ENCODE results near the gene CD180.

The CD180 gene

DNA sequence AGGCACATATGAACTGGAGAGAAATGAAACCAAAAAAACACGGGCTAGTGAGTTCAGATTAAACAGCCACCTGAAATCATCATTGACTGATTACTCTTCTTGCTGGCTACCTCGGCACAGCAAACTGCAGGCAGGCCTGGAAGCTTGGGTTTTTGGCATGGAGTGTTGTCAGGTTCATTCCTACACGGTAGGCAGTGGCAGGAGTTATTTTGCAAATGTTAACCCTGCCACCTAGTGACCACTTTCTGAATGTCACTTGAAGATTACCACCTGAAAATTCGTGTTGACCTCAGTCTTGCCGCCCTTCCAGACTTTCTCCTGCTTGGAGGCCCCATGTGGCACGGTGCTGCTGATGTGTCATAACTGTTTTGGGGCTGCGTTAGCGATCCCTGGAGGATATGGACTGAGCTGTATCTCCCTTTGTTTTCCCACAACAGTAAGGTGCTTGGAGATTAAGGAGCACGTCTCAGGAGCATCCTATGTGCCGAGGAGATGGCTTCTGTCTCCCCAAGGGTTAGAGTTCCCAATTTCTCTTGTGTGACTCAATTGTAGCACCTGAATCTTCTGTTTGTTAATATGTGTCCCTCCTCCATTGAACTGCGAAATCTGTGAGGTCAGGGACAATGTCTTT, 12.7 kb upstream of the CD180 start:
- peak; percentile 29 for DNase-seq

DNA sequence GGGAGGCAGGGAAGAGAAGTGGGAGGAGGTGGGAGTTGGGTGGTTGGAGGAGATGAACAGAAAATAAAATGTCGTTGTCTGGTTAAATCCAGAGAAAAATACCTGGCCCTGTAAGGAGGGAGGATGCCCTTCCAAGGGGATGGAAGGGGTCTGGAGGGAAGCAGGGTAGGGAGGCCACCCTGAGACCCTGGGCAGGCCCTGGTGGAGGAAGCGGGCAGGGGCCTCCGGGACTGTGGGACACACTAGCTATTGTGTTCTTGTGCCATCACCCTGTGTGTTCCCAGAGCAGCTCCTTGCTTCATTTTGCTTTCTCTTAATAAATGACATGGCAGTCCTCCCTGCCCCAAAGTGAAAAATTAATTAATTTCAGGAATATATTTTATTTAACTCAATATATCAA, 11.8 kb upstream of the CD180 start:
- DNase-seq: no peak

DNA sequence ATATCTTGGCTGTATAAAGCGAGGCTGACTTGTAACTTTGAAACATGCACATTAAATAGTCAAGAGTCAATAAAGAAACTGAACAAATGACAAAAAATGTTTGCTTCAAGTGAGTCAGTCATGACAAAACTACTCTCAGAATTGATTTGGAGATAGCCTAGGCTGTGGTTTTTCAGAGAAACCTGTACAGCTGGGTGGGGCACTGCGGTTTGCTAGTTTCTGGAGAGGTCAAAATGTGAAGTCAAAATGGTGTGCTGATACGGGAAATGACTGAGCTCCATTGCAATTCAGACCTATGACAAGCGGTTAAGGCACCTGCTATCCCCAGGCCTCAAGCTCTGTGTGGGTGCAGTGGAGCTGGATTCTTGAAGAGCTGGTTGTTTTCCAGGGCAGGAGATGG, 10.3 kb upstream of the CD180 start:
- DNase-seq: no peak

DNA sequence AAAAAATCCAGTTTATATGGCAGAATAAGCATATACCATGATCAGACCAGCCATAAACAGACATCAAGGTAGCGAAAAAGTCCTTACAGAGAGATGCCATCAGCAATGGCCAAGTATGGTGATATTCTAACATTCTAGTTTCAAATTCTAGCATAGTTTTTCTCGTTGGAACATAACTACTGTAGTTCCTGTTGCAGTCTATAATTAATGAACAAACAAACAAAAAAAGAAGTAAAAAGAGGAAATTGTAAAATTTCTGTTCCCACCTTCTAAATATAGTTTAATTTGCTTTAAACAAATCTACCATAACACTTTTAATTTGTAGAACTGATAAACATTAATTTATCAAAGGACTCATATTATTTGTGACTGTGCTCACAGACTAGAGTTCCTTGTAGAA, 9.9 kb upstream of the CD180 start:
- no peak for DNase-seq

DNA sequence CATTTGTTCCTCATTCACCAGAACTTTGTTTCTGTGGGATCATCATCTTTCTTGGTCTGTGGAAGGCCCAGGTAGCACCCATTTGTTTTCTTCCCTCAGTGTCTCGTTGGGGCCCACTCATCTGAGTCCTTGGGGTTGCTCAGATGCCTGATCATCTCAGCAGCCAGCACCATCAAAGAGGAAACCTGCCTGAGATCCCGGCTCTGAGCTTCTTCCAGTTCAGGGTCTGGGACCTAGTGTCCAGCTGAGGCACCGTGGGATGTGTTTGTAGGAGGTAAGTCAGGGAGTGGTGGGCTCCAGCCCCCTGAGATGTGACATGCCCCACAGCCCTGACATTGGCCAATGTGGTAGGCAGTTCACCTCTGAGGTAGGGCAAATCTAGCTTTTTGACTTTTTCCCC, 9.4 kb upstream of the CD180 start:
- DNase-seq: no peak

DNA sequence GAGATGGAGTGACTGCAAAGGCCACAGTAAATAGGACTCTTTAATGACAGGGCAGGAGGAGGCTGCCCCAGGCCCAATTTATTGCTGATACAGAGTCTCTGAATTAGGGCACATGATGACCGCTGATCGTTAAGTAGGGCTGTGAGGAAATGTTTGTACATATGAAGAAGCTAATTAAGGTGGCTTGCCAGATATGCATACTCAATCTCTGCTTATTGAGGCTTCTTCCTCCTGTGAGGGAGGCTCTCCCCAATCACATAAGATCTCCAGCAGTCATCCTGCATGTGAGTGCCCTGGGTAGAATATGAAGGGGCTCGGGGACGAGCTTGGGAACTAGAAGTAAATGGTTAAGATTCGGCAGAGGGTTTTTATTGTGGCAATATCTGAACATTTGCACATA, 8.2 kb upstream of the CD180 start:
- no peak for DNase-seq

DNA sequence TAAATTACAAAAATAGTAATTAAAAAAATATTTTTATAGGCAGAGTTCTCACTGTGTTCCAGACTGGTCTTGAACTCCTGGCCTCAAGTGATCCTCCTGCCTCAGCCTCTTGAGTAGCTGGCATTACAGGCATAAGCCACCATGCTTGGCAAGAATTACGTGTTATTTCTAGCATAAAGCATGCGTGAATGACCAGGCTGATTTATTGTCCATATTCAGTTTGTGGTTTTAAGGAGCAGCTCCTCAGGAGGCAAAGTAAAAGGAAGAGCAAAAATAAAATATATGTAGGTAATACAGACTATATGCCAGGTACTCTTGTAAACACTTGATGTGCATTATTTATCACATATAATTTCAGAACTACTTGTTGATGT, 7.1 kb upstream of the CD180 start:
- no peak for DNase-seq

DNA sequence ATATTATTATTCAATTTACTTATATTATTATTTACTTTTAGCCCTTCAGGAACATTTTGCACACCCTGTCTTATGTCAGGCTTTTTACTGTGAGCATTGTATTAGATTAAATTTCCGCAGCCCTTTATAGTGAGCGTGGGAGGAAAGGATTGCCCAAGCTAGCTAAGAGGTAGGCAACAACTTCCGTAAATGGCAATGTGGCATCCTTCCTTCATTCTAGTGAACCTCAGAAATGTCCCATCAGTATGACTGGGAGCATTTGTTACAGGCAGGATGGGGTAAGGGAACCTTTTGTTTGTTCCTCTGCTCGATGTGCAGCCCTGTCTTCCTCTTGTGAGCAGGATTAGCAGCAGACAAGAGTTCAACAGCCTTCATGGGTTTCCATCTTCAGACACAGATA, 6.2 kb upstream of the CD180 start:
- no peak for DNase-seq

DNA sequence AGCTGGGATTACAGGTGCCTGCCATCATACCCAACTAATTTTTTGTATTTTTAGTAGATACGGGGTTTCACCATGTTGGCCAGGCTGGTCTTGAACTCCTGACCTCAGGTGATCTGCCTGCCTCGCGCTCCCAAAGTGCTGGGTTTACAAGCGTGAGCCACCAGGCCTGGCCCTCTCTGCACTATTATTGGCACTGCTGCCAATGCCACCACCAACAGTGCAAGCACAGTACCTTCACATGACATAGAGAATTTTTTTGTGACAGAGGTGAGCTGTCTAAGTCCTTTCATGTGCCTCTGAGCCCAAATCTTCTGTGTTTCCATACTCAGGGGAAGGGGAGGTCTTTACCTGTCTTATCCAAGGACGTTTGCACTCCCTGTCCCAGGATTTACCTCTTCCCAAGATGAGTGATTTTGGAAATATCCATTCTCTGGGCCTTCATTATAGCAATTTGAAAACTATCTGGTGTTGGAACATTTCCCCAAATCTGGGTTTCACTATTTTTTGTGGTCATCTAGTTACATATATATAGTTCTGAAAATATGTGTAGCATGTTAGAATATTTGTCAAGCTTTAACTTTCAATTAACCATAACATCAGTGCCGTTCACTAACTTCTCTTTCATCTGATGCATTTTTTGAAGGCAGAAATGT, 5.4 kb upstream of the CD180 start:
- no peak for DNase-seq

DNA sequence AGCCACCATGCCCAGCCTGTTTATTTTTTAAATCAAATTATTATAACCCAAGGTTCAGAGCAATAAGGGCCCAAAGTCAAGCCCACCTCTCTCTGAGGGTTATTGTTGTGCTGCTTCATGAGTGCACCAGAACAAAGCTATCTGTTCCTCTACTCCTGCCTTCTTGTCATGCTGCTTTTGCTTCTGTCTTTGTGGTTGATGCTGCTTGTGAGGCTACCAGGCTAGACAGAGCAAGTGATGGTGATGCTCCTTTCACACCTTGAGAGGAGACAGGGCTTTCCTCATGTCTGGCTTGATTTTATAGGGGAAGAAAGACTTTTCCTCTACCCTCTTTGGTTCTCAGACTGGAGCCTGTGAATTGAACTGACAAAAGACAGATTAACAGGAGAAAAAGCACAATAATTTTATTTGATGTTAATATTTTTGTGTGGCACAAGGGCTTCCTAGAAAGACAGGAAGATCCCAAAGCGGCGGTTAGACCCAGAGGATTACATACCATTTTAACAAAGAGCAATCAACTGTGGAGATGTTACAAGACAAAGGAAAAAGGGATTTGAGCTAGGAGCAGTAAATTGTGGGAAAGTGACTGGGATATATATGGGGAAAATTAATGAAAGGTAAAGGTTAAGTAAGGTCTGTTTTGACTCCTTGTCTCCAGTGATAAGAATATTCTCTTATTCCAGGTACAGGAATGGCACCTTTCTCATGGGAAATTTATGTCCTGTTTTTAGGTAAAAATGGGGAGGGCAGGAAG, 4.4 kb upstream of the CD180 start:
- no peak for DNase-seq

DNA sequence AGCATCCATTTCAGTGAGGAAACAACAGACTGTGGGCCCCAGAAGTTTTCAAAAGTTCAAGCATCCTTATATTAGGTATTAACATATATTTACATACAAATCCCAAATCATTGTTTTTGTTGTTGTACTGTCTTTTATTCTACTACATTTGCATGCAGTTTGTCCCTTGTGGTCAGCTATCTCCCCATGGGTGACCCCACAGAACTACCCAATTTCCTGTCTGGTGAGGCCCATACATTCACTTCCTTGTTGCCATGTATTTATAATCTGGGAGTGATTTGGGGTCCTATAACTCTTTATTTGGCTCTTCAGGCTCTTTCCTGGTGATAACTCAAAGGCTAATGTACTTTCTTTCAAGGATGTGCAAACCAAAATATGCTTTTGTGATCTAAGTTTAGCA, 3.3 kb upstream of the CD180 start:
- DNase-seq: no peak

DNA sequence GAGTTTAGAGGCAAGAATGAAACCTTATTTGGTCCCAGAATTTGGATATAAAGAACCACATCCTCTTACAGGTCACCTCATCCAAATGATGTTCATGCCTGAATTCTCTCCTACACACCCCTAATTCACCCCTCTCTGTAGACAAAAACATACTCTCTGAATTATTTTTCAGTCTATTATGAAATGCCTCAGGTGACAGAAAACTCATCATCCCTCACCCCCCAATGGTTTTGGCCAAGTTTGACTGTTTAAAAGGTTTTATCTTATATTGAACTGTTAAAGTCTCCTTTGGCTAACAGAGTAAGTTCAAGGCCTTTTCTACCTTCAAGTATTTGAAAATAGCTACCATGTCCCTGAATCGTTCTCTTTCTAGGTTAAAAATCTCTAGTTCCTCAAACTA, 2.3 kb upstream of the CD180 start:
- no peak for DNase-seq

DNA sequence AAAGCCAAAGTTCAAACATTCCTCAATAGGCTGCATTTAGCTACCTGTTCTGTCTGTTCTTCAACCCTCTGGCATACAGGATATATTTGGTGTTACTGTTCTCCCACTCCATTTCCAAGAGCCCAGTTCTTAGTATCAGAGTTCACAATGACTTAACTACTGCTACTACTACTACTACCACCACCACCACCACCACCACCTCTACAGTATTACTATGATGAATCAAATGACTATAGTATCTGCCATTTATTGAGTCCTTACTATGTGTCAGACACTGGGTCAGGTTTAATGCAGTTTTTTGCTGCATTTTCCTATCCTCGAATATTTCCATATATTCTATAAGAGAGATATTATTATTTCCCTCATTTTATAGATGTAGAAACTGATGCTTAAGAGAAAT, 937 bp upstream of the CD180 start:
- DNase-seq: no peak

DNA sequence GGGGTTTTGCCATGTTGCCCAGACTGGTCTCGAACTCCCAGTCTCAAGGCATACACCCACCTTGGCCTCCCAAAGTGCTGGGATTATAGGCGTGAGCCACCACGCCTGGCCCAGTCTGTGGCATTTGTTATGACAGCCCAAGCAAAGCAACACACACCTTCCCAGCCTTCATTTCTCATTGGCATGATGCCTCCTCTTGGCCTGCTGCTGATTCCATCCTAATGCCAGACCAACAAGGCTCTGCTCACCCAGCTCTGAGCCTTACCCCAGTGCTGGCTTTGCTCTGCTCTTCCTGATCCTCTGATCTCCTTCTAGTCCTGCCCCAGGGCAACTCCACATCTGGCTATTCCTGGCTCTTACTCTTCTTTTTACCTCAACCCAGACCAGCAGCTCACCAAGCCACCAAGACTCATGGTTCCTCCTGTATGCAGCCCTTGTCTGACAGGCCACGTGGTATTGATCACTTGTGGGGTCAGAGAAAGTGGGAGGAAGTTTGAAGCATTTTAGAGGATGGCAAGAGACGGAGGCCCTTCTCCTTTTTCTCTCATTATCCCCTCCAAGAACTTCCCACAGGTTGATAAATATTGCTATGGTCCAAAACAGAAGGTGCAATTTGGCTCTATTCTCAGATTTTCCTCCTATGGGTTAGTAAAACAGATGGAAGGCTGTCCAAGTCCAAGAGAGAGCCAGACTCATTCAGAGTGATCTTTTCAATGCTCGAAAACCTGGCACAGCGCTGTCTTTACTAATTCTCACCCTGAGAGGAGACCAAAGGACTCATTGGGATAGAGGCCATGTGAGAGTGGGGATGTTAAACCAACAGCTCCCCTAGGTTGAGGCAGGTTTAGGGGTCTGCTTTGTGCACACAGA, 958 bp downstream of the CD180 start:
- DNase-seq: no peak

DNA sequence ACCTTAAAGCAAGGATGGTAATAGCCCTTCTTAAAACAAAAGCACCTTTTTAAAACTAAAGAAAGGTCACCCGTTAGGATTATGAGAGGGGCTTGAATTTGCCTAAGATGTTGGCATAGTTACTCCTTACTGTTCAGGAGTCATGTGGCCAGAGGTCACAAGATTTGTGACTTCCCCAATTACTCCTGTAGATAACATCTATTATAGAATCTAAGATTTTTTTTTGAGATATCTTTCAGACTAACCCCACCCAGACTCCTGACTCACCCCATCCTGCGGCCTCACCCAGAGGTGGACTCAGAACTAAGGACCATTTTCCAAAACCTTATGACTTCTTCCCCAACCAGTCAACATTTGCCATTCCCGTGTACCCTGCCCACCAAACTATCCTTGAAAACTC, 2.4 kb downstream of the CD180 start:
- no peak for DNase-seq

DNA sequence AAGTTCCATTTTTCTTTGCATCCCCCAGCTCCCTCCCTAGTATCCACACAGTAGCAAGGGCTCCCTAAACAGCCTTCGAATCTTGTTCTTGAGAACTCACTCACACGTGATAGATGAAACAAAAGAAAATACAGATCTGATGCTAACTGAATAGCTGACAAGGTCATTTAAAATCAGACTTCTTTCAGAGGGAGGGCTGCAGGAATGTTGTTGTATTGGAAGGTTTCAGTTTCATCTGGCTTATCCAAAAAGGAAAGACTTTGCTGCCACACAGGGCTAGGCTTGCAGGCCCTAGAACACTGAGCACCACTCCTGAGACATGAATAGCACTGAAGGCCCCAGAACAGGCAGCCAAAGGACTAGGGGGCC, 3.2 kb downstream of the CD180 start:
- DNase-seq: no peak

DNA sequence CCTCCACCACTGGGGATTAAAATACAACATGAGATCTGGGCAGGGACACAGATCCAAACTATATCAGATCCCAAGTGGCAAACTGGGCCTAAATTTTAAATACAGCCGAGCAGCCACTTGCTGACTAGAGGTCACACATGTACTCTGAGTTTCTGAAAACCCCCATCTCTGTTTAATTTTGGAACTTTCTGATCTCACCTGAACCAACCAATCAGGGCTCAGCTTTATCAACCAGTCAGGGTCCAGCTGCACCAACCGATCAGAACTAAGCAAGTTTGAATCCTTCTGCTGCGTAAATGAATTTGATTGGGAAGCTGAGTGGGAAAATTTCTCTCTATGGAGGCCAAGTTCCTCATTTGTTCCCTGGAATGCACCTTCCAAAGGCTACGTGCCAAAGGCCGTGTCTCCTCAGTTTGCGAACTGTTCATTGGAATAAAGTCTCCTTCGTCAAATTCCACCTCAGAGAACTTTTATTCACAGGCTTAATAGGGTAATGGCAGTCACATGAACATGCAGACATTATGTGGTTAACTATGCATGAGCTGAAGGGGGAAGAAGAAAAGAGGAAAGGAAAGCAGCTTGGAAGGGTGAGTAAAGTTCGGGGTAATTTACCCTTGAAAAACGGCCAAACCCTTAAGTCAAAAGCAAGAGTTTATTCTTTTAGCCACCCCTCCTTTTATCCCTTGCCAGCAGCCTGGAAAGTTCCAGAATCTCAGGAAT, 3.7 kb downstream of the CD180 start:
- DNase-seq: no peak

DNA sequence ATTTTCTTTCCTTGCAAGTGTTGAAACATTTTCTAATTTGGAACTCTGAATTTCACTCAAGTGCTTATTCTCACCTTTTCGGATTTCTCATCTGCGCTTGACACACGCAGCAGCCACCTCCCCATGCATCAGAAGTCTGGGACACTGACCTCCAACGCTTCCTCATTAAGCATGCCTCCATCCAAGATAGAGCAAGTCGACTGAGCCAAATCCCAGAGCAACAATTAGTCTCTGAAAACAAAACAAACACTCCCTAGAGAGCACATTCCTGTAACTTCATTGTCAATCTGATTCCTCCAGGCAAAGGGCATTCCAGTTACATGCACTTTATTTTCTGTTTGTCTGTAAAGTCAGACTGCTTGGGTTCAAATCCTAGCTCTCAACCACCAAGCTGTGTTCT, 5.7 kb downstream of the CD180 start:
- no peak for DNase-seq

DNA sequence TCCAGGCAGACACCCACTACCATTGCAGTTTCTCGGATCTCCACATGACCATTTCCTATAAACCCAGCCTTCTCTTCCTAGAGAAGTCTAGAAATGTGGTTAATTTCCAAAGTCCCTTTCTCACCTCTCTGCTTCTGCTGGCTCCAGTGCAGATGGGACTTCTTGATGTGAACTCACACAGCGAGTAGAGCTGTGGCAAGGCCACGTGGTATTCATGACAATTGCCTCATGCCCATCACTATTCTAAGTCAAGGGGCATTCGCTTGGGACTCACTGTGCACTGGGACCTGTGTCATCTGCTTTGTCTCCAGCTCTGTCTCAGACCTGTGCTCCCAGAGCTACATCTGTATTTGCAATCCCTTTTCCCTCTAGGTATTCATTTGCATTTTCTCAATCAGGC, 6.2 kb downstream of the CD180 start:
- no peak for DNase-seq

DNA sequence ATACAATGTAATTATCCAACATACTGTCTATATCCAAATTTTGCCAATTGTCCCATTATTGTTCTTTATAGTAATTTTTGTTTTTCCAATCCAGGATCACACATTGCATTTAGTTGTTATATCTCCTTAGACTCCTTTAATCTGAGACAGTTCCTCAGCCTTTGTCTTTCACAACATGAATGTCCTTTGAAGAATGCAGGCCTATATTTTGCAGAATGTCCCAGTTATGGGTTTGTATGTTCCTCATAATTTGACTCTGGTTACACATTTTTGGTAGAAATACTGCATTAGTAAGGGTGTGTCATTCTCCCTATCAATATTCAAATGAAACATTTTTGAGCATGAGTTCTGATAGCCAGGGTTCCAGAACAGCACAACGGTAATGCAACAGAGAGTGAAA, 6.7 kb downstream of the CD180 start:
- DNase-seq: no peak

DNA sequence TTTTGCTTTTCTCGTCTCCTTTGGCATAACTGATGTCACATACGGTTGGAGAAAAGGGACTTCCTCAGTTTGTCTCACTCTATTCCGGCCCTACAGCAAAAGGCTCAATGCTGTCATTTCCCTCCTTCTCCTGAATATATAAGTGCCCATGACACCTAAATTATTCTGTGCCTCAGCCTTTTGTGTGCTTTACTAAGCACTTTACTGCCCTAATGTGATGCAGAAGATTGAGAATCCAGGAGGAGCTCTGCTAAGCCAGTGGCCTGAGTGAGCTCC, 7.6 kb downstream of the CD180 start:
- DNase-seq: no peak

DNA sequence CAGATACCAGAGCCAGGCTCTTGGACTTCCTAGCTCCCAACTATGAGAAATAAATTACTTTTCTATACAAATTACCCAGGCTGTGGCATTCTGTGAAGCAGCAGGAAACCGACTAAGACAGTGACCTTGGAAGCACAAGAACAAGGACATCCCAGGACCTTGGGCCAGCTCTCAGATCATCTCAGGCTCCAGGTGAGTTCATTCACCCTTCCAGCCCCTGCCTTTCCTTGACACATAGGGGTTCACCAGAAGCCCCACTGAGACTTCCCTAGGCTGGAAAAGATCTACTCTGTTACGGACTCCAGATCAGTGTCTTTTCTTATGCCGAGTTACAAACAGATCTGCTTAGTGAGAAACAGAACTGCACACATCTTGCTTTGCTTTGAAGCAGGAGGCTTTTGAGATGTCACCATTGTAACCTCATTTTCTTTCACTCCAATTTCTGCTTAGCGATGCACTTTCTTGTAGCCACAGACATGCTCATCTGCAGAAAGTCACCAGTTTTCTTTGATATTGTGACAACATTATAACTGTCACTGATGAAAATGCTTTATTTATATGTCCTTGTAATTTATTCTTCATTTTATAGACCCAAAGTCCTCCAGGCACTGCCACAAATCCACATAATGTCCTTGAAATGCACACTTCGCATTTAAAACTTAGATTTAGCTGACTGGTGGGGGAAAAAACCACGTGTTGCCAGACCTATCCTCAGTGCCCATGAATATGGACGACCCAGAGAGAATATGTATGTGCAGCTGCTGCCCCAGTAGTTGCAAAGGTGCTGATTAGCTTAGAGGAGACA, 8.1 kb downstream of the CD180 start:
- no peak for DNase-seq
